GM21825 (cell line): ENCODE results near the gene TNK1.

ENCODE experiments used
- ATAC-seq: cut with Tn5 transposase; IDR thresholded peaks from one replicate; pipeline ENCODE4 v1.9.1; 2021; ENCODE audit warnings: mild to moderate bottlenecking, moderate library complexity; ENCODE audit not compliant: unreplicated experiment

The TNK1 gene

DNA sequence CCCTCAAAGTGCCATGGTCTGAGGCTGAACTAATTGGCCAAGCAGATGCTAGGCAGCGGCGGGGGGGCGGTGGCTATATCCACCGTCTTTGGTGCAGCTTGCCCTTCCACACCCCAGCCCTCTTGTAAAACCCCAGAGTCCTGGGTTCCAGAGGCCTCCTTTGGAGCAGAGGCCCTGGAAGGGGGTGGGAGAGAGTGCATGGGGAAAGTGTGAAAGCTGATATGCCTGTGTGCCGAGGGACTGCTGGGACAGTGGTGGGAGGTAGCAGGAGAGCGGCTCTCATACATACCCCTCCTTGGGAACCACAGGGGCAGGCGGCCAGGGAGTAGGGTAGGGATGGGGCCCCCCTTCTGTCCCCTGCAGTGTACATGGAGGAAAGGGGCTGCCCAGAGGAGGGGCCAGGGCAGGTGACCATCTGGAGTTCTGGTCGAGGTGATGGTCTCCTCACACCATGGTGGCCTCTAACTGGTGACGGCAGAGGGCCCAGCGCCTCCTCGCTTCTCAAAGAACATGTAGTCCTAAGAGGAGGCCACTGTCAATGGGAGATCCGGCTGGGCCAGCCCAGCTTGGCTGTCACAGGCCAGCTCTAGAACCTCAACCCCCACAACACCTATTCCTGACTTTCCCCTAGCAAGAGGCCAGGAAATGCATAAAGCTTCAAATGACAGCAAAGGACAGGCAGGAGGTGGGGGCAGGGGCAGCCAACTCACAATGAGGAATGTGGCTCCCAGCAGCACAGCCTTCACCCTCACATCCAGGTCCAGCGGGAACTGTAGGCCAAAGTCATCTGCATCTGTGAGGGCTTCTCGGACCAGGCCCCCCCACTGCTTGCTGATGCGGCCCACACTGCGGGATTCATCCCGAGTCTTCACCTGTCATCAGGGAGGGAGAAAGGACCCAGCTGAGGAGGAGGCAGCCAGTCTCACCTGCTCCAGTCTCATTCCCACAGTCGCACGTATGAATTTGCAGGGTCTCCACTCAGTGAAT lies 9.3 kb downstream of the TNK1 start:
- ATAC-seq = no peak

DNA sequence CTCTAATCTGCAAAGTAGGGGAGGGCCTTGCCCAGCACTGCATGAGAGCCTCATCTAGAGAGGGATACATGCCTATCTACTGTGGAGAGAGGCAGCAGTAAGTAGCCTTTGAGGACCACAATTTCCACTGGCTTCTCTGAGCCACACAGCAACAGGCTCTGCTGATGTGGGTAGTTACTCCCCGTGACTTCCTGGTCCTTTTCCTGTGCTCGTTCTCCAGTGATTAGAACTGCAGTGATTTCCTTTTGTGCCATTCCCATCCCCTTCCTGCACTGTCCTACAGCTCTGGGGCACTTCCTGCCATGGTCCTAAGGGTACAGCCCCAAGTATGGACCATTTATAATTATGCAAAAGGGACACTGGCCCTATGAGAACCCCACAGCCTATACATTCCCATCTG lies 10.4 kb downstream of the TNK1 start:
- no peak for ATAC-seq

DNA sequence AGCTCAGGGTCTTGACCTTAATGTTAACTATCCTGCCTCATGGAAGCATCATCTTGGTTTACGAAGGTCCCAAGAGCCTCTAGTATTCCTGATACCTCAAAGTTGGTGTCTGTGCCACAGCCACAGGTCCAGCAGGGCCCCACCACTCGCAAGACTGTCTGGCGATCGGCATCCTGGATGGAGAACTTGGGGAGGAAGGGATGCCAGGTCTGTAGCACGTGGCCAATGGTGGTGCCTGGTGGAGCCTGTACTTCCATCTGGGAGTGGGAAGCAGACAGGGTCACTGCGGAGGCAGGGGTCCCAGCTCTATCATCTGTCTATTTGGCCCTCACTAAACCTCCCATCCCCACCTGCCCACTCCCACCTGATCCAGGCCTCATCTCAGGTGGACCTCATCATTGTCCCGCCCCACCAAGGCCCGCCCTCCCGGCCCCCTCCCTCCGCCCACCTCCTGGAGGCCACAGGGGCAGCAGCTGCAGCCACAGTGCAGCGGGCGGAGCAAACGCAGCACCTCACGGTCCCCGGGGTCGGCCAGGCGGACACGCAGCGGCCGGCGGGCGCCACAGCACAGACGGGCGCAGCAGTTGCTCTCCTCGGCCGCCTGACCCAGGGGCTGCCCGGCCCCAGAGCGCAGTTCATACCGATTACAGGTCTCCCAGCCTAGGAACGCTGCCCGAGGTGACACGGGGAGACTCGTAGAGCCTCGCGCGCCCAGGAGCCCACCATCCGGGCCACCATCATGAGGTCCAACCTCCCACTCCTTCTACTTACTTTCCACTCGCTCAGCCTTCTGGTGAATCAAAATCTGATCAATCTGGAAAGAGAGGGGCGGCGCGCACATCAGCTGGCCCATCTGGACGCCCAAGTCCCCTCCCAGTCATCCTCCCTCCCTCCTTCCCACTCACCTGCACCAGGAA lies 12.1 kb downstream of the TNK1 start:
- ATAC-seq = no peak

DNA sequence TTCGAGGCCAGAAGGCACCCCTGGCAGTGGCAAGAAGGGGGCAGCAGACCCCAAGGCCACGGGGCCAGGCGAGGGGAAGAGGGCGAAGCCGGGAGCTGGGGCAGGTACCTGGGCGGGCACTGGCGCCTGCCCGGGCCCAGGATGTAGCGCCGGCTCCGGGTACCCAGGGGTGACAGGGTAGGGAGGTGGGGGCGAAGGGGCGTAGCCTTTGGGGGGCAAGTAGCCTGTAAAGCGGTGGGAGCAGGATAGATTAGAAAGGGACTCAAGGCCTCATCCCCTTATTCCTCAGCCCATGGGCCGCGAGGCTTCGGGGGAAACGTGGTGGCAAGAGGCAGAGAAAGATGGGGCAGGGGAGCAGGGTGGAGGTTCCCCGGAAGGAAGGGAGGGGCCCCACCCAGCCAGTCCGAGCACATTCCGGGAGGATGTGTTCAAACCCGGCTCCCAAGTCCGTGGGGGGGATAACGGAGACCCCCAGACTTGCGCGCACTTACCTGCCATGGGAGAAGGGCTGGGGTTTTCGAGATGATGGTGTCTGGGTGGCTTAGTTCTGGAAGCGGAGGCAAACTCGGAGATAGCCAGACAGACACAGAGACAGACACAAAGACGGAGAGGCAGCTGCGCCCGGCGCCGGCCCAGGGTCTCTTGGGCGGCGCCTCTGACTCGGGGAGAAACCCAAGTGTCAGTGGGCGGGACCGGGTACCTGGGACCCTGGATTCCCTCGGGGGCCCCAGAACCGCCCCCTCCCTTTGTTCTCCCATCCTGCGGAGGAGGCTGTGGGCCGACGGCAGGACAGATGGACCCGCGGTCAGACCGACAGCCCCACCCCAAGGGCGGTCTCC lies 12.9 kb downstream of the TNK1 start:
- ATAC-seq = peak; percentile 45

DNA sequence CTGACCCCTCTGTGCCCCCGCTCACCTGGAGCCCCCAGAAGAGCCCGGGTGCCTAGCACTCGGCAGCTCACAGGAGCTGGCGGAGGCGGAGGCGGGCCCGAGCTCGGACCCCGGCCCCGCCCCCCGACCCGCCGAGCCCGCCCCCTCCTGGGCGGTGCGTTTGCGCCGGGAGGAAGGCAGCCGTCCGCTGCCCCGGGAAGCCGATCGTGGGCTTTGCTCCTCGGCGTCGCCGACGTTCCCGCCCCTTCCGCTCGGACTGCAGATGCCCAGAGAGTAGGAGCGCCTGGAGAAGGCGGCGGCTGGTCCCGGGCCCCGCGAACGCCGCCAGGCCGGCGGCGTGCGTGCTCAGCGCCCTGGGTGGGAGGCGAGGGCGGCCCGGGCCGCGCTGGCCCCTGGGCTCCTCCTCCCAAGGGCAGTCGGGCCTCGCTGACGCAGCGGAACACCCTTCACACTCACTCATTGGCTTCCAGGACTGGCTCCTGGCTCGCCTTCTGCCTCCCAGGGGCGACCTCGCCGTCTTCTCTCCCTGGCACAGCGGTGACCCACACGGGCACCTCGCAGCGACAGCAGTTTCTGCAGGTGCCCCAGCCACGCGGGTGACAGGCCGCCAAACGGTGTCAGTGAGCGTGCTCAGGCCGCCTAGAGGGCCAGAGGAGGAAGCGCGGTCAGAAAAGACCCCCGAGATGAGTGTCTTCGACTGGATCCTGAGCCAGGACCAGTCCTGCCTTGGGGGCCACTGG lies 13.7 kb downstream of the TNK1 start, which contains the start of gene PLSCR3:
Gene PLSCR3 (minus strand): TSS at position 74 of the 740 bp plus-strand sequence. CDS start 415 bp downstream, outside the sequence.
- peak; percentile 67 for ATAC-seq

DNA sequence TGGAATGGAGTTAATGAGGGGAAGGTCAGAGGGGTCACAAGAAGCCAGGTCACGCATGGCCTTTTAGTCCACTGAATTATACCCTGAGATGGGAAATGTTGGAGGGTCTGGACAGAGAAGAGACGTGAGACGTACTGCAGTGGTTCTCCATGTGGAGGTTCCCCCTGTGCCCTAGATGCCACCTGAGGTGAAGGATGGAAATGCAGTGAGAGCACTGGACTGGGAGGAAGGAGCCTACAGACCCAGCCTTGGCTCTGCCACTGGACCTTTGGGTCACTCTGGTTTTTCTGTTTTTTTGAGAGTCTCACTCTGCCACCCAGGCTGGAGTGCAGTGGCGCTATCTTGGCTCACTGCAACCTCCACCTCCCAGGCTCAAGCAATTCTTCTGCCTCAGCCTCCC lies 15.3 kb downstream of the TNK1 start:
- ATAC-seq = no peak

DNA sequence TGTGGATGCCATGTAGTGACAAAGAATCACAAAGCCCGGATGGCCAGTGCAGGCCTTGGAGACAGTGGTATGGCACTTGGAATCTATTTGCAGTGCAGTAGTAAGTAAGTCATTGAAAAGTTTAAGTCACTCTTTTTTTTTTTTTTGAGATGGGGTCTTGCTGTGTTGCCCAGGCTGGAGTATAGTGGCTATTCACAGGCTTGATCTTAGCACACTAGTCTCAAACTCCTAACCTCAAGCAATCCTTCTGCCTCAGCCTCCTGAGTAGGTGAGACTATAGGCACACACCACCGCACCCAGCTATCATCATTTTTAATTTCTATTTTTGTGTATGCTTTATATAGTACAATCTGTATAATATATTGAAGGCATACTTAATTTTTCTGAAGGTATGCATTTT lies 17.7 kb downstream of the TNK1 start:
- ATAC-seq = no peak

DNA sequence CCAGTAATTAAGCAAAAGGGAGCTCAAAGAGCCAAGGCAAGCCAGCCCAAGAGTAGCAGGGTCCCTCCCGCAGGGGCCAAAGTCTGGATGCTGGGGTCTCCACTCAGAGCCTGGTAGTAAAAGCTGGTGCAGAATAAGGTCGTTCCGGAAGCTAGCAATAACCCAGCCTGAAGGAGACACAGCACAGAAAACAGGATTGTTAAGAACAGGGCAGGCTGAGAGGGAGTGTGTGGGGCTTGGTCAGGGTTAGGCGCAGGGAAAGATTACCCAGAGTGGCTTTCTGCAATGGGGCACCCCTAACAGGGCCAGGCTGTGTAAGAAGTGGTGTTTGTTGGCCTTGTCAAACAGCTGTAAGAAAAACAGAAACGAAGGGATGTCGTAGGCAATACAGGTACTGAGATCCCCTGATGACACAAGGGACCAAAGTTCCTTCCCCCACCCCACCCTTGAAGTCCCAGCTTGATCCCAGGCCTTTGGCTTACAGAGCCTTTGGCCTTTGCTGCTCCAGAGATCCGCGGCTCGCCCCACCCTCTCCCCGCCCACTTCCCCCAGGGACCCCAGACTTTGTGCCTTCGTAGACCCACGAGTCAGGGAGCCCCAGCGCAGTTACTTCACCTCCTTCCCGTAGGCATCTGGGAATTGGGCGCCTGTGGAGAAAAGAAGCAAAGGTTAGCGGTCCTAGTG lies 22.3 kb downstream of the TNK1 start:
- no peak for ATAC-seq

DNA sequence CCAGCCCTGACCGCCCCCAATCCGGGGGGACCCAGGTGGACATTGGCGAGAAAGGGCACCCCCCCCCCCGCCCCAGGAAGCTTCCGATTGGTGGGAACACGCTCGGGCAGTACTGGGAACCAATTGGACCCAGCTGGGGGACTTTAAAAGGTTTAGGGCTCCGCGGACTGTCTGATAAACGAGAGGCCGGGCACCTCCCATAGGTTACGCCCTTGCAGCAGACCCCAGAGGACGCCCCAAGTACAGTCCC lies 22.8 kb downstream of the TNK1 start:
- no peak for ATAC-seq

DNA sequence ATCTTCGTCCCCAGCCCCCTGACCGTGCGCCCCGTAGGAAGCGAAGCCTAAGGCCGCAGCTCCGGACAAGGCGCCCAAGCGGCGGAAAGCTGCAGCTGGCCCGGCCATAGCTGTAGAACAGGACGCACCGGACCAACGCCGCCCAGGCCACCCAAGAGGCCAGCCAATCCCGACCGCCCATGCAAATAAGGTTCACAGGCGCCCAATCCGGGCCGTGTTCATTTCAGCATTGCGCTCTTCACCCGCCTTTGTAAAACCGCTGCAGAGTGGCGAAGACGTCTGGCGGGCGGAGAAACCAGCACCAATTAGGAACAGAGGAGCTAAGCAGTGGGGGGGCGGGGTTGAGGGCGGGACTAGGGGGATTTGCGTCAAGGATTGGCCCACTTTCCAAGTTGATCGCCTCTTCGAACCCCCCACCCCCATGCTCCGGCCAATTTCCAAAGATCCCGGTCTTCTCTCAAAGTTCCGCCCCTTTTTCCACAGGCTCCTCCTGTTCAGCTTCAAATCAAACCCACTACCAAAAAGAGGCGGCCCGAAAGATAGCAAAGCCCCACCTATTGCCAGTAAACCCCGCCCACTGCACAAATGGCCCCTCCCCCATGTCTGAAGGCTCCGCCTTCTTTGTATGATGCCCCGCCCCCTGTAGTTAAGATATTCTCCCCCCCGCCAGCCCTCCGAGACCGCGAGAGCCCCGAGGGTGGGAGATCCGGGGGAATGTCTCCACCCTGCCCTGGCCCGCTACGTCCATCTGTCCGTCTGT lies 23.3 kb downstream of the TNK1 start, which contains the start of gene TMEM256:
Gene TMEM256 (minus strand): TSS at position 121 of the 760 bp plus-strand sequence. CDS start 13 bp downstream, at position 108.
- peak; percentile 83 for ATAC-seq

DNA sequence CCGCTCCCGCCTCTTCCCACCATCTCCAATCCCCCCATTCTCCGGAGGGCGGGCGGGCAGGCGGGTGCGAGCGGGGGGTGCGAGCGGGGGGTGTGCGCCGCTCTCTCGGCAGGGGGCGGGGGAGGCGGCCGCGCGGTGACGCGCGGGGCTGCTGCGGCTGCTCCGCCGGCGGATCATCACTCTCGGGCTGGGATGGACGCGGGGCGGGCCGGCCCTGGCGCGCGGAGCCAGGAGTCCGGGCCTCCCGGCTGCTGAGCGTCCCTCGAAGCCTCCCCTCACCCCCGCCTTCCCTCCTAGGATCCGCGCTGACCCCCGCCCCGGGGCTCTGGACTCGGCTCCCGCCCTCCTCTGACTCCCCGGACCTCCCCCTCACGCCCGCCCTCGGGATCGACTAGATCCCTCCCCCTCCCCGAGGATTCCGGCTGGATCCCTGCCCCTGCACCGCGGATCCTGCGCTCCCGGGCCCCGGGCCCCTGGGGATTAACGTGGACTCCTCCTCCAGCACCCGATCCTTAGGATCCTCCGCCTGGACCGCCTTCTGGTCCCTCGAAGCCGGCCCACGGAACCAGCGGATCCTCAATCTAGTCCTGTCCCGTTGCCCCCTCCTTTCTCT lies 24.0 kb downstream of the TNK1 start:
- ATAC-seq = peak; percentile 7

DNA sequence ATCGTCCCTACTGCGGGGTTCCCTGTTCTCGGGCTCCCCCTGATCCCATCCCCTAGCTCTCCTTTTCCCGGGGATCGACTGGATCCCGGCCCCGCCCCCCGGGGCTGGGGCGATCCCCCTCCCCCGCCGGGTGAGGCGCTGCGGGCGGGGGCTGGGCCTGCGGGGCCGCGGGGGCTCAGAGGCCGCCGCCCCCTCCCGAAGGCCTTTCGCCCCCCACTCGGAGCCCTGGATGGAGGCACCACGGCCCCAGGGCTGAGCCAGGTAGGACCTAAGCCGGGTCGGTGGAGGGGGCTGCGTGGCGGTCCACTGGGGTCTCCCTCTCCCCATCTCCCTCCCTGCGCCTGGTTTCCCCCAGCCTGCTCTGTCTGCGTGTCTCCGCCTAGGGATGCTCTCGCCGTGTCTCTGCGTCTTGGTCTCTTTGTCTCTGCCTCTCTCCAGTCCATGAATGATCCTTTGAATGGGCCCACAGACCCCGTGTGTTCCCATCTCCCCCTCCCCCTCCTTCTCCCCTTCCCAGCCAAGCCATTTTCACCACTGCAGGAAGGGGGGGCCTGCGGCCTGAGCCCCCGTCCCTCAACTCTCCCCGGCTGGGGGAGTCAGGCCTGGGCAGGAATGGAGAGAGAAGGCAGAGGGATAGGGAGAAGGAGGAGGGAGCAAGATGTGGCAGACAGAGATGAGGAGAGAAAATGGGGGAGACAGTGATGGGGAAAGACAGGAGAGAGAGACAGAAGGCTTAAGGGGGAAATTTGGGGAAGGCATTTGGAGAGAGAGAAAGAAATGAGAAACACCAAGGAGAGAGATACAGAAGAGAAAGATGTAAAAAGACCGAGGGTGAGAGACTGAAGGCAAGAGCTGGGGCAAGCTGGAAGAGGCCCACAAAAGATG lies 24.7 kb downstream of the TNK1 start:
- no peak for ATAC-seq

DNA sequence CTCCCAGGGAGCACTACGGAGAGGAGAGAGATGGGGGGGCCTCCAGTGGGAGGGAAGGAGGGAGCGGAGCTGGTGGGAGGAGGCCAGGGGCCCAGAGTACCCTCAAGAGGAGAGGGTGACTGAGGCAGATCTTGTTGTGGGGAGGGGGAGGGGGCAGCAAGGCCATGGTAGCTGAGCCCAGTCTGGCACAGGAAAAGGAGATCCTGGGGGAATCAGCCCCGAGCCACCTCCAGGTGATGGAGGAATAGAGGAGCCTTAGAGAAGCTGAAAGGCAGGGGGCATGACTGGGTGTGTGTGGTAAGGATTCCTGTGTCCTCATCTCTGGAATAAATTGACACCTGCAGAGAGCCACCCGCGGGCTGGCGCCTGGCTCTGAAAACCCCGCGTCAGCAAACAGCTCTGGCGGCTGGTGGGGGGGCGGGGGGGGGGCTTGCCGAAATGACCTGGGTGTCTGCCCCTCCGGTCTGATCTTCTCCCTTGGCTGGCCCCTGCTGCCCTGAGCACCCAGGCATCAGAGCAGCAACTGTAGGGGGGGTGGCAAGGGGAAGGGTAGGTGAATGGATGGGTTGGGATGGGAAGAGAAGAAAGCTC lies 25.4 kb downstream of the TNK1 start:
- no peak for ATAC-seq

DNA sequence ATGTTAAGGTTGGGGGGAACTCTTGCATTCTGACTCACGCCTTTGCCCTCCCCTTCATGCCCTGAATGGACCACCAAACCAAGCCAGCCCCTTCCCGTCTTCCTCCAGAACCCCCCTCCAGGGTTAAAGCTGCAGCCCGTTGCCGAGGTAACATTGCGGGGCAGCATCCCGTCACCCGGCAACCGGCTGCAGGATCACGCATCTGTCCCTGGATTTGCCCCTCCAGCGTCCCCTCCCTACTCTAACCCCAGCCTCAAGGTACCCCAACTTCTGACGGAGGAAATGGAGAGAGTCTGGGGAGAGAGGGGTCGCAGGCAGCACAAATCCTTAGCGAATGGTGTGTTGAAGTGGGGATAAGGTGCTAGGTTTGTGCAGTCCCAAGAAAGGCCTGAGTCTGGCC lies 26.2 kb downstream of the TNK1 start:
- no peak for ATAC-seq

DNA sequence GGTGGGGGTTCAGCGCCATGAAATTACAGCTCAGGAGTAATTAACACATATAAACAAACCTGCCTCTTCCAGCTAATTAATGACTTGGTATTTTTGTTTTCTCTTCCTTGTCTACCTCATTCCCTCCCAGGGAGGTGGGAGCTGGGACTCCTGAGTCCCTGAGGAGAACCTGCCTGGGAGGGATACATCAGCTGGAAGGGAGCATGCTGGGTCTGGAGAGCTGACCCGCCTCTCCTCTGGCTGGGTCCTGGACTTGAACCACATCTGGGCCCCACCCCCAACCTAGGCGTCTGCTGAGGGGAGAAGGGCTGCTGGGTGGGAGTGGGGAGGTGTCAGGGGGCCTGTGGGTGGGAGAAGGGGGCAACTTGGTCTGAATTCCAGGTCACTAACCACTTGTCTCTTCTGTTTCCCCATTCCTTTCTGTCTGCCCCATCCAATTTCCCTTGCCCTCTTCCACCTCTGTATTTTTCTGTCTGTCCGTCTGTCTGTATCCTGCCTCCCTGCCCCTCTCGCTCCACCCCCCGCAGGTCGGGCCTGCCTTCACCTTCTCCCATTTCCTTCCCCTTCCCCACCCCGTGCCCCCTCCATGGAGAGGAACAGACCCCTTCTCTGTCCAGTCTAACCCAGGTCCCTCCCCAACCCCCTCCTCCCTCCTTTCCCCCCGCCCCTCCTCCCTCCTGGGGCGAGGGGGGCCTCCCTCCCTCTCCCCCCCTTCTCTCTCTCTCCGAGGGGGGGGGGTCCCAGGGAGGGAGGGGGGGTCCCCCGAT lies 26.8 kb downstream of the TNK1 start, which contains the start of gene NLGN2:
Gene NLGN2 (plus strand): TSS at position 361 of the 767 bp plus-strand sequence. CDS start 411 bp downstream, outside the sequence.
- ATAC-seq = no peak

DNA sequence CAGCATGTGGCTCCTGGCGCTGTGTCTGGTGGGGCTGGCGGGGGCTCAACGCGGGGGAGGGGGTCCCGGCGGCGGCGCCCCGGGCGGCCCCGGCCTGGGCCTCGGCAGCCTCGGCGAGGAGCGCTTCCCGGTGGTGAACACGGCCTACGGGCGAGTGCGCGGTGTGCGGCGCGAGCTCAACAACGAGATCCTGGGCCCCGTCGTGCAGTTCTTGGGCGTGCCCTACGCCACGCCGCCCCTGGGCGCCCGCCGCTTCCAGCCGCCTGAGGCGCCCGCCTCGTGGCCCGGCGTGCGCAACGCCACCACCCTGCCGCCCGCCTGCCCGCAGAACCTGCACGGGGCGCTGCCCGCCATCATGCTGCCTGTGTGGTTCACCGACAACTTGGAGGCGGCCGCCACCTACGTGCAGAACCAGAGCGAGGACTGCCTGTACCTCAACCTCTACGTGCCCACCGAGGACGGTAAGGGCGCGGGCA lies 27.4 kb downstream of the TNK1 start:
- ATAC-seq = no peak
